ENCODE data around the gene SCAPER. TPM values are rescaled to one million over a fixed set of nuclear protein-coding genes. Genes with fewer than 3 reads are reported as not detected.

Gene SCAPER
- total RNA-seq, 1 experiment from 2014 or later, result 7.4 TPM

DNA sequence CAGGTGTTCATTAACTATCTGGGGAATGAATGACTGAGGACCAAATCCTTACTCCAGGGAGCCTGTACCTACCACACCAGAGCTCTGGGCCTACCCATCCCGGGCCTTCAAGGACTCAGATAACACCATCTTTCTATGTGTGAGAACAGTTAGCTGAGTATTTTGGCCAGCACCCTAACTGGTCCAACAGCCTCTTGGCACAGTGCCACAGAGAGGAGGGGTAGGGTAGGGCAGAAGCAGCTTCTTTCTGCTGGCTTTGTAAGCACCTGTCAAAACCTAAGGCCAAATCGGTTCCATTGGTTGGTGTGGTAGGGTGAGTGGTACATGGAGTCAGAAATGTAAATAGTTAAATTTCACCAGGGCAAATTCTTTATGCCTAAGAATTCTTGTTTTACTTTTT is 541.9 kb downstream of the SCAPER start:
- H4K91ac ChIP-seq (ENCODE audit: insufficient read length, low read depth, low read length), result no peak overlapping the region
- no peak for DNase-seq
- Mint-ChIP-seq H3K4me3 (no peak overlapping the region), H3K4me1 (no peaks in the 10 kb centered on the region), H3K27me3 (ENCODE audit: low read depth) (peaks cover 3% of the 10 kb centered on the region; the same call in 1 of the 2 replicates), H3K27ac (no peak overlapping the region), H3K36me3 (ENCODE audit: insufficient read depth in 1 of 3, low read depth in 3 of 3) (no peaks in the 10 kb centered on the region), H3K9me3 (no peaks in the 10 kb centered on the region)
- H3K14ac ChIP-seq (ENCODE audit: insufficient read depth, low read length), result no peak overlapping the region
- H3K27ac ChIP-seq (ENCODE audit: insufficient read length, low read depth, low read length), result no peak overlapping the region
- no peaks in the 10 kb centered on the region for H3K79me2 ChIP-seq (ENCODE audit: insufficient read depth, low read length)
- no peak overlapping the region for H4K5ac ChIP-seq (ENCODE audit: insufficient read length, low read depth, low read length)
- H4K8ac ChIP-seq (replicated peaks; ENCODE audit: insufficient read length, low read depth, low read length), result no peak overlapping the region
- TF ChIP-seq, protein P1, sequence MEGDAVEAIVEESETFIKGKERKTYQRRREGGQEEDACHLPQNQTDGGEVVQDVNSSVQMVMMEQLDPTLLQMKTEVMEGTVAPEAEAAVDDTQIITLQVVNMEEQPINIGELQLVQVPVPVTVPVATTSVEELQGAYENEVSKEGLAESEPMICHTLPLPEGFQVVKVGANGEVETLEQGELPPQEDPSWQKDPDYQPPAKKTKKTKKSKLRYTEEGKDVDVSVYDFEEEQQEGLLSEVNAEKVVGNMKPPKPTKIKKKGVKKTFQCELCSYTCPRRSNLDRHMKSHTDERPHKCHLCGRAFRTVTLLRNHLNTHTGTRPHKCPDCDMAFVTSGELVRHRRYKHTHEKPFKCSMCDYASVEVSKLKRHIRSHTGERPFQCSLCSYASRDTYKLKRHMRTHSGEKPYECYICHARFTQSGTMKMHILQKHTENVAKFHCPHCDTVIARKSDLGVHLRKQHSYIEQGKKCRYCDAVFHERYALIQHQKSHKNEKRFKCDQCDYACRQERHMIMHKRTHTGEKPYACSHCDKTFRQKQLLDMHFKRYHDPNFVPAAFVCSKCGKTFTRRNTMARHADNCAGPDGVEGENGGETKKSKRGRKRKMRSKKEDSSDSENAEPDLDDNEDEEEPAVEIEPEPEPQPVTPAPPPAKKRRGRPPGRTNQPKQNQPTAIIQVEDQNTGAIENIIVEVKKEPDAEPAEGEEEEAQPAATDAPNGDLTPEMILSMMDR (conservative IDR thresholded peaks at IDR 0.05), result no peak
- no peak overlapping the region for H2BK15ac ChIP-seq (ENCODE audit: low read depth, low read length)
- H3K79me1 ChIP-seq (ENCODE audit: insufficient read depth, low read depth, low read length, poor library complexity, severe bottlenecking), result no peaks in the 10 kb centered on the region
- H3K4me1 ChIP-seq (ENCODE audit: insufficient read depth, low read length), result no peaks in the 10 kb centered on the region
- no peak overlapping the region for H3K56ac ChIP-seq (ENCODE audit: insufficient read length, low read depth, low read length)
- no peak overlapping the region for H2BK20ac ChIP-seq (ENCODE audit: low read depth, low read length, poor library complexity, severe bottlenecking)
- no peak overlapping the region for H2BK12ac ChIP-seq (ENCODE audit: insufficient read length, low read depth, low read length)
- no peak overlapping the region for H3K18ac ChIP-seq (ENCODE audit: insufficient read length, low read depth, low read length)
- no peak overlapping the region for H2BK120ac ChIP-seq (ENCODE audit: low read depth, low read length, poor library complexity, severe bottlenecking)
- no CpG with 5 or more reads among the region's 2 CpGs for WGBS (ENCODE audit: extremely low coverage, insufficient read length, low lambda C conversion rate)
- H3K9me3 ChIP-seq (ENCODE audit: control insufficient read depth, low read depth, low read length), result no peaks in the 10 kb centered on the region
- no peaks in the 10 kb centered on the region for H3K23me2 ChIP-seq (ENCODE audit: insufficient read length, low read depth, low read length, poor library complexity, severe bottlenecking)
- H4K20me1 ChIP-seq (ENCODE audit: control insufficient read depth, insufficient read depth, insufficient read length), result no peaks in the 10 kb centered on the region
- H2AFZ ChIP-seq (ENCODE audit: low read length), result no peak overlapping the region
- no peak overlapping the region for H3K4me2 ChIP-seq (ENCODE audit: insufficient read depth, insufficient read length, low read length)
- no peak overlapping the region for H3K23ac ChIP-seq (ENCODE audit: insufficient read length, low read depth, low read length)
- H3K27me3 ChIP-seq (ENCODE audit: insufficient read depth, low read length), result no peaks in the 10 kb centered on the region
- no peak overlapping the region for H2AK5ac ChIP-seq (ENCODE audit: insufficient read length, low read length)
- no peak overlapping the region for H2BK5ac ChIP-seq (ENCODE audit: insufficient read length, low read length)
- H3K9ac ChIP-seq (ENCODE audit: extremely low read depth, insufficient read length, low read length), result no peak overlapping the region
- H3T11ph ChIP-seq (ENCODE audit: low read length), result no peak overlapping the region
- no peak overlapping the region for H3K4ac ChIP-seq (ENCODE audit: low read depth, low read length)

All from H9 (cell line).